Vagina (tissue), 2 donors: ENCODE measurements around the gene ID3. TPM values are rescaled to one million over a fixed set of nuclear protein-coding genes. Genes with fewer than 3 reads are reported as not detected.

Source experiments
- DNase-seq, 2 donors: peaks; one replicate each; pipeline ENCODE4 v3.0.0-alpha.2; 2017; ENCODE audit errors: extremely low spot score in 2 of 2
- H3K27ac ChIP-seq: fragments of 200-600 bp; sonication (generic); one replicate; pipeline ENCODE4 v1.5.1; 2019
- H3K27me3 ChIP-seq: fragments of 200-600 bp; sonication (generic); one replicate; pipeline ENCODE4 v1.5.1; 2019
- H3K36me3 ChIP-seq, 2 donors: fragments of 200-600 bp; sonication (generic); one replicate each; pipeline ENCODE4 v1.5.1; 2017 to 2019
- H3K4me1 ChIP-seq: fragments of 200-600 bp; sonication (generic); one replicate; pipeline ENCODE4 v1.5.1; 2019
- H3K4me3 ChIP-seq, 2 donors: fragments of 200-600 bp; sonication (generic); 1 replicate in 1 of 2; 2 replicates in 1 of 2; pipeline ENCODE4 v1.5.1; 2016 to 2019
- H3K9me3 ChIP-seq: fragments of 200-600 bp; sonication (generic); one replicate; pipeline ENCODE4 v1.5.1; 2019
- CTCF ChIP-seq, 3 experiments: fragments of 450-650 bp in 2 of 3; fragments of 200-600 bp in 1 of 3; sonication (generic) in 1 of 3; IDR thresholded peaks; one replicate each; pipeline ENCODE4 v1.5.1; 2017 to 2019; ENCODE audit warnings: antibody characterized with exemption in 3 of 3, mild to moderate bottlenecking in 2 of 3, moderate library complexity in 2 of 3
- POLR2A ChIP-seq, 2 donors: fragments of 450-650 bp; IDR thresholded peaks; one replicate each; pipeline ENCODE4 v1.6.1; 2017; ENCODE audit warnings: antibody characterized with exemption in 2 of 2, mild to moderate bottlenecking in 2 of 2, moderate library complexity in 2 of 2
- POLR2AphosphoS5 ChIP-seq, 2 donors: sonication (generic); formaldehyde crosslinking; IDR thresholded peaks; one replicate each; pipeline ENCODE4 v1.9.0; 2017; ENCODE audit warnings: antibody characterized with exemption in 2 of 2, mild to moderate bottlenecking in 2 of 2, low read depth in 1 of 2; ENCODE audit not compliant: insufficient read depth in 1 of 2
- intact Hi-C: fragments of 100-400 bp; cut with DNase I; formaldehyde crosslinking; loops from one replicate; pipeline ENCODE4 v1.15.1; 2023
- total RNA-seq: library from RNA; depleted of rRNA; stranded (reverse); fragments of >200 nt; gene quantifications from one replicate; pipeline ENCODE4 v1.2.3, GENCODE V29; 2016

The ID3 gene
- total RNA-seq, 1 donor from 2014 or later = 358 TPM

- no peaks in the 10 kb centered on the region for H3K36me3 ChIP-seq
Measured at GRCh38 chr1:23525558-23526250, 33.6 kb downstream of the ID3 start.

GRCh38 chr1:23524716-23525401 is 34.4 kb downstream of the ID3 start:
- Histone ChIP-seq H3K4me1 (peaks cover 28% of the 10 kb centered on the region), H3K27me3 (no peaks in the 10 kb centered on the region), H3K9me3 (no peaks in the 10 kb centered on the region), H3K4me3 (no peak overlapping the region), H3K36me3 (no peaks in the 10 kb centered on the region), H3K27ac (no peak overlapping the region)
- no peak for TF ChIP-seq POLR2A (IDR thresholded peaks at IDR 0.05)
- no peak for TF ChIP-seq CTCF (IDR thresholded peaks at IDR 0.05)
- TF ChIP-seq POLR2AphosphoS5 (IDR thresholded peaks at IDR 0.05; ENCODE audit: insufficient read depth in 1 of 2, low read depth in 1 of 2) = no peak
- intact Hi-C loops = no loop called here
- DNase-seq = no peak

More at GRCh38 chr1:23525558-23526250, 33.6 kb downstream of the ID3 start:
- DNase-seq = no peak
- Histone ChIP-seq H3K9me3 (no peaks in the 10 kb centered on the region), H3K4me3 (no peak overlapping the region), H3K4me1 (peaks cover 36% of the 10 kb centered on the region), H3K27me3 (no peaks in the 10 kb centered on the region), H3K27ac (no peak overlapping the region)
- intact Hi-C loops = no loop called here
- TF ChIP-seq CTCF (IDR thresholded peaks at IDR 0.05) = no peak
- TF ChIP-seq POLR2A (IDR thresholded peaks at IDR 0.05) = no peak
- TF ChIP-seq POLR2AphosphoS5 (IDR thresholded peaks at IDR 0.05; ENCODE audit: insufficient read depth in 1 of 2, low read depth in 1 of 2) = no peak

- Histone ChIP-seq H3K4me1 (peaks cover 22% of the 10 kb centered on the region), H3K9me3 (no peaks in the 10 kb centered on the region), H3K4me3 (no peak overlapping the region), H3K36me3 (no peaks in the 10 kb centered on the region), H3K27ac (no peak overlapping the region), H3K27me3 (no peaks in the 10 kb centered on the region)
- TF ChIP-seq POLR2AphosphoS5 (IDR thresholded peaks at IDR 0.05; ENCODE audit: insufficient read depth in 1 of 2, low read depth in 1 of 2) = no peak
- TF ChIP-seq CTCF (IDR thresholded peaks at IDR 0.05) = no peak
- TF ChIP-seq POLR2A (IDR thresholded peaks at IDR 0.05) = no peak
- intact Hi-C loops = no loop called here
- no peak for DNase-seq
Measured at GRCh38 chr1:23524163-23524562, 35.1 kb downstream of the ID3 start.

GRCh38 chr1:23522244-23522982 is 36.9 kb downstream of the ID3 start:
- Histone ChIP-seq H3K4me1 (peaks cover 7% of the 10 kb centered on the region), H3K4me3 (no peak overlapping the region), H3K27me3 (no peaks in the 10 kb centered on the region), H3K36me3 (no peaks in the 10 kb centered on the region), H3K9me3 (no peaks in the 10 kb centered on the region), H3K27ac (no peak overlapping the region)
- intact Hi-C loops = no loop called here
- TF ChIP-seq CTCF (IDR thresholded peaks at IDR 0.05) = no peak
- TF ChIP-seq POLR2A (IDR thresholded peaks at IDR 0.05) = no peak
- no peak for TF ChIP-seq POLR2AphosphoS5 (IDR thresholded peaks at IDR 0.05; ENCODE audit: insufficient read depth in 1 of 2, low read depth in 1 of 2)
- no peak for DNase-seq
